Kidney epithelial cell (primary cell): ENCODE data around the gene FAM204A. TPM values are rescaled to one million over a fixed set of nuclear protein-coding genes. Genes with fewer than 3 reads are reported as not detected.
A peak's percentile ranks its signal among the peaks of the same experiment; 100 is the strongest.

Source experiments
- DNase-seq: peaks from one replicate; pipeline ENCODE4 v3.0.0-alpha.2; 2010; ENCODE audit warnings: low read depth
- H3K27me3 ChIP-seq: 2 replicates; pipeline ENCODE4 v1.6.0; 2011; ENCODE audit warnings: low read length; ENCODE audit not compliant: control insufficient read depth, insufficient read depth
- H3K36me3 ChIP-seq: 2 replicates; pipeline ENCODE4 v1.5.1; 2011; ENCODE audit warnings: low read length; ENCODE audit not compliant: control insufficient read depth, insufficient read depth
- H3K4me3 ChIP-seq: 2 replicates; pipeline ENCODE4 v1.5.1; 2011; ENCODE audit warnings: low read depth, mild to moderate bottlenecking, control low read depth, low read length
- CTCF ChIP-seq: IDR thresholded peaks from 2 replicates; pipeline ENCODE4 v1.5.1; 2011; ENCODE audit warnings: mild to moderate bottlenecking, moderate library complexity, low read length, control low read depth, inconsistent platforms; ENCODE audit not compliant: insufficient read depth, poor library complexity, severe bottlenecking
- total RNA-seq: library from RNA; depleted of rRNA; stranded (reverse); fragments of >200 nt; gene quantifications from 2 replicates; pipeline ENCODE4 v1.2.3, GENCODE V29; 2015

Gene FAM204A
- 61.4 and 77.2 TPM in 2 replicates for total RNA-seq

GRCh38 chr10:118341791-118342637 lies at the start of gene FAM204A:
Gene FAM204A, minus strand, starts transcription at chr10:118342324. Its CDS starts 5,909 bp downstream, at chr10:118336415.
- Histone ChIP-seq H3K36me3 (no peaks in the 10 kb centered on the region), H3K27me3 (no peaks in the 10 kb centered on the region), H3K4me3 (peak within 1 kb of the TSS; percentile 92)
- TF ChIP-seq CTCF = no peak
- DNase-seq = peak; percentile 74

DNA sequence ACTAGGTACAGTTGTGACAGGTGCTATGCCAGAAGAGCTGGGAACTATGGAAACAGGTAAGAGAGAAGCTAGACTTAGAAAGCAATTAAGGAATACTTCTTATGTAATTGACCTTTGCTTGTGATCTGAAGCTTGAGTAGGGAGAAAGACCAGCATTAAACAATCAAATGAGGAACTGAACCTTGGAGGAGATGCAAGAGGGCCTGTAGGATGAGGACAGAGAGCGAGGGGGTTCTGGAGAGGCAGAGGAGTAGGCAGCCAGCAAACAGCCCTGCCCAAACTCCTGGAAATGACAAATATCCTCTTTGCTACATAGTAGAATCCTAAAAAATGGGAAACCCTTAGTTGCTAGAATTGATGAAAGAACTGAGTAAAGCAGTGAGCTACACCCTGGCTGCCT lies 41.6 kb upstream of the FAM204A start:
- no peak for TF ChIP-seq CTCF
- DNase-seq = no peak
- Histone ChIP-seq H3K27me3 (peaks cover 3% of the 10 kb centered on the region), H3K4me3 (no peak overlapping the region), H3K36me3 (no peaks in the 10 kb centered on the region)

- H3K27me3 ChIP-seq = peaks cover 3% of the 10 kb centered on the region
- no peak for DNase-seq
- TF ChIP-seq CTCF = no peak
- H3K4me3 ChIP-seq = no peak overlapping the region
- no peaks in the 10 kb centered on the region for H3K36me3 ChIP-seq
These were observed 41.1 kb upstream of the FAM204A start for GRCh38 chr10:118383063-118383689.

- peak; percentile 31 for DNase-seq
- H3K4me3 ChIP-seq = no peak overlapping the region
- no peaks in the 10 kb centered on the region for H3K27me3 ChIP-seq
- TF ChIP-seq CTCF = no peak
- H3K36me3 ChIP-seq = no peaks in the 10 kb centered on the region
These were observed 32.3 kb upstream of the FAM204A start for GRCh38 chr10:118374404-118374803.

DNA sequence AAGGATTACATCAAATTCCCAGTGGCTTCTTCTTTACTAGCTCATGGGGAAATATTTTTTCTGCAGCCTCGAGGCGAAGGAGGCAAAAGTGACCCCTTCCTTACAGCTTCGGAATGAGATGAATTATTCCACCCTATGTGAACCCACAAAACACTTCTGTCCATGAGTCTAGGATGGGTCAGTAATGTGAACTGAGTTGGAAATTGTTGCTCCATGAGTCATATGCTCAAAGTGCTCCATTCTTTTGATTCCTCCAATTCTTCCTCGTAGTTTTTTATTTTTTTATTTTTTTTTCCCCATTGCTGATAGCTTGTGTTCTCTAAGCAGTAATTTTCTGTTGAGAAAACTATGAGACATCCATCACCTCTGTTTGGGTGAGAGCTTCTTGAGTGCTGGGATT lies 31.7 kb upstream of the FAM204A start:
- peak; percentile 61 for DNase-seq
- no peaks in the 10 kb centered on the region for H3K27me3 ChIP-seq

More for the DNA sequence above, 31.7 kb upstream of the FAM204A start:
- TF ChIP-seq CTCF = no peak
- Histone ChIP-seq H3K4me3 (no peak overlapping the region), H3K36me3 (no peaks in the 10 kb centered on the region)
